HG03045 (cell line): ENCODE results near the gene CD200R1L.

ENCODE experiments used
- ATAC-seq: cut with Tn5 transposase; IDR thresholded peaks from one replicate; pipeline ENCODE4 v1.9.1; 2021; ENCODE audit warnings: mild to moderate bottlenecking, moderate library complexity; ENCODE audit not compliant: unreplicated experiment

The CD200R1L gene

DNA sequence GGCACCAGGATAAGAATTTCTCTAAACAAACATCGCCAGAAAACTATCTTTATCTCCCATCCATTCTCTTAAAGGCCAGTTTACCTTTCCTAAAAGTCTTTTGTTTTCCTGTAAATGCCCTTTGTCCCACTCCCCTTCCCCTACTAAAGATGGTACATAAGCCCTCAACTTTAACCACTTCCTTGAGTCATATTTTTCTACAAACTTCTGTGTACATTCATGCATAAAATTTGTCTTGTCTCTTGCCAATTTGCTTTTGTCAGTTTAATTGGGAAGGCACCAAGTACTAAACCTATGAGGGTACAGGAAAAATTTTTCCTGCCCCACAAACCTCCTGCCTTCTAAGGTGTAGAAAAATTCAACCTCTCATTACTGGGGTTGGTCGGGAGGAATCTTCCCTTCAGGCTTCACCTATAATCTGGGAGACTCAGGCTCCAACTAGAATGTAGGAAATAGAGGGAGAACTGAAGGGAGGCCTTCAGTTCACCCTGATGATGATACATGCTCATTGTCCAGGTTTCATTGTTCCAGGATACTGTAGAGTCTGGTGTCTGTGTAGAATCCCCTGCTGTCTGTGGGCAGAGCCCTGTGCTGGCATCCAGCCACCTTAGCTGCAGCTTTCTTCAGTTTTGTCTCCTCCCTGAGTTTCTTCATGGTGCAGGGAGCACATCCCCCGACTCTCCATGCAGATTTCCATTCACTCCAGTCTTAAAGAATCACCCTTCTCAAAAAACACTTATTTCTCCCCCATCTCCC is 53.2 kb downstream of the CD200R1L start:
- ATAC-seq: no peak

DNA sequence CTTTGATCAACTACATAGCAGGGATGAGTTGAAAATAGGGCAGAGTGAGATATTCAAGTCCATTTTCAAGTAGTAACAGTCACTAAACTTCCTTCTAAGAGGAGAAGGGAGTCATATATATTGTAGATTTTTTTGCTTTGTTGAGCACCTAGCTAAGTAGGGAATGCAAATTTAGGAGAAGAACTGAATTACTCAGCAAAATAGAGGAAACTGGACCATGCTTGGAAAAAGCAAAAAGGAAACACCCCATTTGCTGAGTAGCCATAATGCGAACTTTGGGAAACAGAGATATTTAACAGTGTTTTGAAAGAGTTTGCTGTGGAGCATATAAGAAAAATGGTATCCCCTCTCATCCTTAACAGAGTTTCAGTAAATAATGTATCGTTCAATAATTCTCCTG is 54.9 kb downstream of the CD200R1L start:
- ATAC-seq: no peak

DNA sequence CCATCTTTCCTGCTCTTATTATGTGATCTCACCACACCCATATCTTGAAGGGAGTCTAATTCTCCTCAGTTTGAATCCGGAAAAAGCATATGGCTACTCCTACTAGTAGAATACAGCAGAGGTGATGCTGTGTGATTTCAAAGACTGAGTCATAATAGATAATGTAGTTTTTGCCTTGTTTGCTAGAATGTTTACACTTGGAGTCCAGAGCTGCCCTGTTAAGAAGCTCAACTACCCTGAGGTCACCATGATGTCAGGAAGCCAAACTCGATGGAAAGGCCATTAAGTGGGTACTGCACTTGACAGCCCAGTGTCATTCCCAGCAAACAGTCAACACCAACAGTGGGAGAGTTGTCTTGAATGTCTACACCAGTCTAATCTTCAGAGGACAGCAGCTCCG is 56.9 kb downstream of the CD200R1L start:
- ATAC-seq: no peak

DNA sequence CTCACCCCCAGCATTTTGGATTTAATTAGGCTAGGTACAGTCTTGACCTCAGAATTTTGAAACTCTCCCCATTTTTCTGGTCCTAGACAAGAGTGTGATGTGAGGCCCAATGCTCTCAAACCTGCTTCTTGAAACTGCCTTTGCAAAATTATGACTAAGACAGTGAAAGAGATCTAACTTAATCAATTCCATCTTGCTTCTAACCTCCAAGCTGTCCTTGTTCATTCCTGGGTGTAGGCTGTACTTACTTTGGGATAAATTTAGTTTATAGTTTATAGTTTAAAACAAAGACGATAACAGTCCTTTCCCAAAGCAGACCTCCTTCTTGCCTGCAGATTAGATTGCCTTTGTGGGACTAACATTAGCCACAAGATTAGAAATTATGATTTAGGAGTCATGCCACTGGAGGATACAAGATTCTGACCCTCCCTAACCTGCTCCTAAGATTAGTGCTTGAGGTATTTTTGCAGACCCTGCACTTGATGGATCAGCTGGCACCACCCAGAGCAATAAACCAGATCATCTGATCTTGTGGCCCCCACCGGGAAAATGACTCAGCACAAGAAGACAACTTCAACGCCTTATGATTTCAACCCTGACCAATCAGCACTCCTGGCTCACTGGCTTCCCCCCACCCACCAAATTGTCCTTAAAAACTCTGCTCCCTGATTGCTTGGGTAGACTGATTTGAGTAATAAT is 59.6 kb downstream of the CD200R1L start:
- ATAC-seq: no peak

DNA sequence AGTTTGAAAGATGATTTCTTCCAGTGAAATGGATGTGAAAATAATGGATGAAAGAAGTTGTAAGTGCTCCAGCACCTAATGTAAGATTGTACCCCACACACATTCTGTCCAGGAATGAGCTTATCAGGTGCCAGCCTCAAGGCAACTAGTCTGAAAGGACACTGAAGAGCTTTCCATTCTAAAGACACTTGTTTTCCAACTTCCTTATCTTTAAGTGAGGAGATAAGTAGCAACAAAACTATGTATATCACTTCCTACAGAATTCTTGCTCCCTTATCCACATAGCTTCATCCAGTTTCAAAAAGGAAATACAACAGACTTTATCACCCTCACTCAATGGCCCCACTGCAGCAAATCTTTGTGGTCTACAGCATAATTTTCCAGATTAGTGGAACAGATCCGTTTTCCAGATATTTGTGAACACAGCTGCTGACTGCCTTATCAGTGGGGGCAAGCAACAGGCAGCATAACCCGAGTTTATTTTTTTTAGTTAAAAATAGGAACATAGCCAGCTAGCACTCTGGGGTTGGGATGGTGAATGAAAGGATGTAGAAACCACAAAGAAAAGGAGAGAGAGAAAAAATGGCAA is 60.6 kb downstream of the CD200R1L start:
- no peak for ATAC-seq

DNA sequence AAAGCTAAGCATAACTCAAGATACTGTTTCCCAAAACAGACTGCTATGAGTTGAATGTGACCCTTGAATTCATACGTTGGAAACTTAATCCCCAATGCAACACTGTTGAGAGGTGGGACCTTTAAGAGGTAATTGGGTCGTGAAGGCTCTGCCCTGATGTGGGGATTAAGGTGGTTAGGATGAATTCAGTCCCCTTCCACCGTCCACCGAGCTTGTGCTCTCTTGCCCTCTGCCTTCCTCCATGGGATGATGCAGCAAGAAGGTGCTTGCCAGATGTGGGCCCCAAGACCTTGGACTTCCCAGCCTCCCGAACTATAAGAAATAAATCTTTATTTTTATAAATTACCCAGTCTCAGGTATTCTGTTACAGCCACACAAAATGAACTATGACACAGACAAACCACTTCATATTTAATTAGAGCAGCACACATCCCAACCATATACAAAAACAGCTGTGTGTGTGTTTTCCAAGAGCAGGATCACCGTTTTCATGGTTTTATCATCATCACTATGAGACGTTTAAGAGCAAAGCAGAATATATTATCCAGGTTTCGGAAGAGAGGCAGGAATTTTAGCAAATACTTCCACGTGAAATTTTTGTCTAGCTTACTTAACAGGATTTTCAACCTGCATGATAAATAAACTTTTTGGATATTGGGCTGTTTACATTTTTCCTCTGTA is 61.2 kb downstream of the CD200R1L start:
- ATAC-seq: no peak

DNA sequence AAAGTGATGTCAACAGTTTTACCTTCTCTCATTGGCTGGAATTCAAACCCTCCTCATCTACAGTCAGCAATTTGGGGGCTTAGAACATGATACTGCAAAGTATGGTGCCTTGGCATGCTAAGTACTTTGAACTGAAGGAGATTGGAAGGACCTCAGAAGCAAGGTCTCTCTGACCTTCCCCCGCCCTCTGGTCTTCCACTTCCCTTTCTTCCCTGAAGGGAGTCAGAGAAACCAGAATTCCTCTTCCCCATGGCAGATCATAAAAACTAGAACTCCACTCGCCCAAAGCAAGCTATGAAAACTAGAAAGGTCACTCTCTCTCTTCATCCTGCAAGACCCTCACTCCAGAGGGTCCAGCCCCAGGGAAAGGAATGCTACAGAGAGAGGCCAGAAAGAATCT is 64.2 kb downstream of the CD200R1L start:
- no peak for ATAC-seq

DNA sequence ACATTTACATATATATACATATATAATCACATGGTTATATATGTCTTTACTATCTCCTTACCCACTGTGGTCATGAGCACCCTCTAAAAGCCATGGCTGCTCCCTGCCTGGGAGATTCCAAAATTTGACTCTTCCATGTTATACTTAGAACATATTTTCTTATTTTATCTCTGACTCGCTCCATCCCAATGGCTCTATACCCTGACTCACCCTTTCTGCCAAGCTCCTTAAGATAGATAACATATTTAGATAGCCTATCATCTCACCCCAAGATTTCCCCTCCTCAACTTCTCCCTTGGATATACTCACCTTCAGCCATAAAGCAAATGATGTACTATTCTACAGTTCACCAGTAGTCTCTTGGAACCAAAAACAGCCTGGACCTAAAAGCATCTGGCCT is 65.1 kb downstream of the CD200R1L start:
- no peak for ATAC-seq

DNA sequence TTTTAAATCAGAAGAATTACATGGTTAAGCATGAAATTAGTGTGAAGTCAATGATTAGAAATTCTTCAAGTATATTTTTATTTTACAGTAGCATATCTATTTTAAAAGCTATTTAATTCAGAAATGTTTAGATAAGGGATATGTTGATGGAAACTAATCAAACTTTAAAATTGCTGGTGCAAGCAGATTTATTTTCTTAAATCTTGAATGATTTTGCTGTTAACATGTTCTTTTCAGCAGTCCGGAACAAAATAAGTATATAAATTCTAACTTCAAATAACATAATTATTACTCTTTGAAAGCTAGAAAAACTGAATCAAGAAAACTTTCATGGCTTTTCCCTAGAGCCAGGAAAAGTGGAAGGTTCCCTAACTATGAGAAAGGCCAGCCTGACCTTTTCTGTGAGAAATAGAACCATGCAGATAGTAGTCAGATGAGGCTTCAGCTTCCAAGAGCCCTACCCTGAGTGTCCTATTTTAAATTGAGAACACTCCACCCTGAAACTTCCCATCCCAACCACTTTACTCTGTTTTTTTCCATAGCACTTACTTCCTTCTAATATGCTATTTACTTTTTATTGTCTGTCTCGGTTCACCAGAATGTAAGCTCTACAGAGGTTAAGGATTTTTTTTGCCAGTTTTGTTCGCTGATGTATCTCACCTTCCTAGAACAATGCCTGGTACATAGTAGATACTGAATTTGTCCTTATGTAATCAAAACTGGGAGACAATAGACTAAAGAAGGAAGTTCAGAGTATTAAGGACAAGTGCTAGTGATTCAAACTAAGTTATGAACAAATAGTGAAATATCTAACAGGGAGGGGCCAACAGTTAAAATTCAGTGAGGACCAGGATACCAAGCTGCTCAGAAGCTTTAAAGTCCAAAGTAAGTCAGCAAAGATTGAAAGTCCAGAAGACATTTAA is 66.8 kb downstream of the CD200R1L start:
- ATAC-seq: no peak

DNA sequence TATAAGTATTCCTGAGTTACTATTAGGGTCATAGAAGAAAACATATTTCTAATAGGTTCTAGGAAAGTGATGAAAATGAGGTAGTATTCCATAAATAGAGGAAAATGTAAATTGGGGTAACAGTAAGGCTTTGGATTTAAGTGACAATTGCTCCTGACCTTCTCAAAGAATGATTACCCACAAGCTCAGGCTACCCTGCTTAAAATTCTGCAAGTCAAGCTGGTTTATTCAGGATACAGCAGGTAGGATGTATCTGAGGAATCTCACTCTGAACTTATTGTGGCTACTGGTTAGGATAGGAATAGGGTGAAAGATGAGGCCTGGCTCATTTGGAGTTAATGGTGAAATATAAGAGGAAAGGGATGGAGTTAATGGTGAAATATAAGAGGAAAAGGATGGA is 67.7 kb downstream of the CD200R1L start:
- no peak for ATAC-seq

DNA sequence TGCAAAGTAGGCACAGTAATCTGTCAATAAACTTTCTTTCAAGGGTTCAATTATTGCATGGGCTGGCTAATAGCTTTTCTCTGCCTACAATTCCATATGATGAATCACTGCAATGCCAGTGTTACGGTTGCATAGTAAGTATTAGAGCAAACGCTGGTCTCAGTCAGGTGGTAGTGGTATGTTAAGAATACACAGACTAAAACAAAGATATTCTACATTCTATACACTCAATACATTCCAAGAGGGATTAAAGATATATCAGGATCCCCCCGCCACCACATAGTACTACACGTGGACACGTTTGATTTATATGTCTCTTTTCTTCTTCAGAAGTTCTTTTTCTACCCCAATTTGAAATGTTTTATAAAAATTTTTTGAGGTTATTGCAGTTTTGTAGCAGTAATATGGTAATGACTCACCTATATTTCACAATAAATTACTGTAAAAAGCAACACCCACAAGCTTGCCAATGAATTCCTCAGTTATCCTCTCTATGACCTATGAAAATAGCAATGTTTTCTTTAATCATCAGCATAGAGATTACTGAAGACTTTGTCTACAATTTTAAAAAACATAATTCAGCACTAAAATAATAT is 68.2 kb downstream of the CD200R1L start:
- no peak for ATAC-seq

DNA sequence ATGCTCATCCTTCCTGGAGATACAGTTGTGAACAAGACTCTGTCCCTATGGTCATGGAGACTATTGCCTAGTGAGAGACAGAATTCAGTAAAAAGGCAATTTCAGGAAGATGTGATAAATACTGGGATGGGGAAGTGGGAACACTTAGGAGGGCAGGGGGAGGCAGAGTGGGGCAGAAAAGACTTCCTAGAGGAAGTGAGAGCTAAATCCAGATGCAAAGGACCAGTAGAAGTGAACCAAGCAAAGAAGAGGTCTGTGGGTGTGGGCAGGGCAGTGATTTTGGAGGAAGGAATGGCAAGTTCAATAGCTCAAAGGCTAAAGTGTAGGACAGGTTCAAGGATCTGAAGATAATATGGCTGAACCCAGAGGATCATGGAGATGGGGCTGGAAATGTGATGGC is 68.9 kb downstream of the CD200R1L start:
- ATAC-seq: no peak

DNA sequence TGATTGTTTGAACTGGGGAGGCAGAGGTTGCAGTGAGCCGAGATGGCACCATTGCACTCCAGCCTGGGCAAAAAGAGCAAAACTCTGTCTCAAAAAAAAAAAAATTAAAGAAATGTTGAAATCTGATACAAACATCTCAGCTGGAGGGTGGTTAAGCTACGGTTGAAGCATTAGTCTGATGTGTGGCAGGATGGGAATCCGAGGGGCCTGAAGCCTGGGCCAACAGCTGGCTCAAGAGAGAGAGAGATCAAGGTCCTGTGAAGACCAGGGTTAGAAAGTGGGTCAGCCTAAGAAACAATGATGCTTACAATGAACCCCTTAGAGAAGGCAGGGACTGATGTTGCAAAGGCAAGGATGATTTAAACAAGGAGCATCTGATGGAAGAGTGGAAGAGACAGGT is 69.8 kb downstream of the CD200R1L start:
- no peak for ATAC-seq

DNA sequence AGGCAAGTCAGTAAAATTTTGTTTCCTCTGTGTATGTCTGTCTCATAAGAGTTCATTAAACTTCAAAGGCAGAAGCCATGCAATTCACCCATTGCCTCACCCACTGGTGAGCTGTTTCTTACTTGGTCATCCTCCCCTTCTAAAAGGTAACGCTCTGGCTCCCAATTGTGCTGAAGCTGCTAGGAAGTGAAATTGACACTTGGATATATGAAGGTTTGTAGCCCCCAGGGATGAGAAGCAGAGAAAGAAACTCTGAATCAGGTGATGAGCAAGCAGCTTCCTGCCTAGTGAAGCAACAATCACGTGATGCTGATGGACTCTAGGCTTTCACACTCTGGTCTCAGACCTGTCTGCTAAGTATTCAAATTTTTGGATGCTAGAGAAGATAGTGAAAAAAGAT is 70.7 kb downstream of the CD200R1L start:
- no peak for ATAC-seq

DNA sequence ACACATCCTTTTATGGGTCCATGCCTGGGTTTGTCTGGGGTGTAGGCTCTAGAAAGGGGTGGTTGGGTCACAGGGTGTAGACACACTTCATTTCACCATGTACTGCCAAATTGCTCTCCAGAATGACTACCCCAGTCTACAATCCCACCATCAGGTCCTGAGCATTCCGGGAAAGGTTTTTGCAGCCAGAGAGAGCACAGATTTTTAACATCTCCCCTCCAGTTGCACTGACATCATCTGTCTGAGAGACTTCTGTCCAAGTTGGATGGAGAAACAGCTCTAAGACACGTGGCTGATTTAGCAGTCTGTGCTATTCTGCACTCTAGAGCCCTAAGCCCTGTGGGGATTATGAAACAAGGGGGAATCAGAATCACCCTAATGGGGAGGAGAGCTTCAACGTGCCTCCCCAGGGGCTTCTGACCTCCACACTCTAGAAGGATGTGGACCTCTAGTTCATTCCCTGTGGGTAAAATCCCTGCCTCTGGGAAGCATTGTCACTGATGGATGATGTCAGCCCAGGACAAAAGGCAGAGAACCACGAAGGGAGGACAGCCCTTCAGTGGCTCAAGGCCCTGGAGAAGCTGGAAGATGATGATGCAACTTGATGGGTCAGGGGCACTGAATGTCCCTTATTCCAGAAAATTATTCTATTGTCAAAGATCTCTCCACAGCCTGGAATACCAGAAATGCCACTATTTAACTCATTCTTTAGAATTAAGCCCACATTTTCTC is 71.5 kb downstream of the CD200R1L start:
- no peak for ATAC-seq

DNA sequence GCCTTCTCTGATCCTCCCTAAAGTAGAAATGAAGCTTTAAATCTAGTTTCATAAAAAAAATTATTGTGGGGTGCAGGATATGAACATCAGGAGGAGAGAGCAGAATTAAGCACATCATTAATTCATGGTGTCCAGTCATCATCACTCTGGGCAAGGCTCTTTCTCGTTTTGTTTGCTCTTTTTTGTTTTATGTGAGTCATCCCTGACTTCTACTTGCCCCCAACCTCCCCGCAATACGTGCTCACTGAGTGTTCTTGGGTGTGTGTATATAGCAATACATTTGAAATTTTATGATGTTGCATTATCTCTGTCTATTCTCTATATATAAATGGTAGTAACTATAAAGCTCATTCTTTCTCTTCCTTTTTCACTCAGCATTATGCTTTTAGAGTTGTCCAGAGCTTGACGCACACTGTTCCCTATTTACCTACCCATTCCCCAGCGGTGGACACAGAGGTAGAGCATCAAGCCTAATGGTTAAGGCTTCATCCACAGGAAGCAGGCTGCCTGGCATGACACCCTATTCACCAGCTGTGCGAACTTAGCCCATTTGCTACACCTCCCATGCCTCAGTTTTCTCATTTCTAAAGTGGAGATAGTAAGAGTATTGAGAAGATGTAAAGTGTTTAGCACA is 72.3 kb downstream of the CD200R1L start:
- ATAC-seq: no peak

DNA sequence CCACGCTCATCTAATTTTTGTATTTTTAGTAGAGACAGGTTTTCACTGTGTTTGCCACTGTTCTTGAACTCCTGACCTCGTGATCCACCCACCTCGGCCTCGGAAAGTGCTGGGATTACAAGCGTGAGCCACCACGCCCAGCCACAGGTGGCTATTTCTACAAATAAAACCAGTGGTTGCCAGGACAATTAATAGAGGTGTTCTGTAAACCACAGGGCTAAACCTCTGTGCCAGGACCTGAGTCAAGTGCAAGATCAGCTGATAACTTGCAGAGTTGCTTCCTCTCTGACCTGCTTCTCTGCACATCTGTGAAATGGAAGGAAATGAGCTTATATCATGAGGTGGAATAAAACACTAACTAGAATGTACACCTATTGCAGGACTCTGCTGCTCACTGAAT is 72.8 kb downstream of the CD200R1L start:
- ATAC-seq: no peak

DNA sequence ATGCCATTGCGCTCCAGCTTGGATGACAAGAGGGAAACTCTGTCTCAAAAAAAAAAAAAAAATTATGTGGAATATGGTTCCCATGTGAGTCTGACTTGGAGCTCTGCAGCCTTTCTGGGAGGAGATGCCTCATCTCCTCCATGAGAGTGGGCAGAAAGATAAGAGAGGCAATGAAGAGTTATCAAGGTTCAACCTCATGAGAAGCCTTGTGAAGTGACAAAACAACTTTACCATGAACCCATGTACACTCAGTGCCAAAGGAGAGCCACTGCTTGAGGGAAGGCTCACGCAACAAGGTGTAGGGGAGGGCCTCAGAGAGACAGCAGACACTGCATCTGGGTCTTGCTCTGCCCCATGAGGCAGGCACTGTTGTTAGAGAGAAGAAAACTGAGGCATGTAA is 75.7 kb downstream of the CD200R1L start:
- no peak for ATAC-seq

DNA sequence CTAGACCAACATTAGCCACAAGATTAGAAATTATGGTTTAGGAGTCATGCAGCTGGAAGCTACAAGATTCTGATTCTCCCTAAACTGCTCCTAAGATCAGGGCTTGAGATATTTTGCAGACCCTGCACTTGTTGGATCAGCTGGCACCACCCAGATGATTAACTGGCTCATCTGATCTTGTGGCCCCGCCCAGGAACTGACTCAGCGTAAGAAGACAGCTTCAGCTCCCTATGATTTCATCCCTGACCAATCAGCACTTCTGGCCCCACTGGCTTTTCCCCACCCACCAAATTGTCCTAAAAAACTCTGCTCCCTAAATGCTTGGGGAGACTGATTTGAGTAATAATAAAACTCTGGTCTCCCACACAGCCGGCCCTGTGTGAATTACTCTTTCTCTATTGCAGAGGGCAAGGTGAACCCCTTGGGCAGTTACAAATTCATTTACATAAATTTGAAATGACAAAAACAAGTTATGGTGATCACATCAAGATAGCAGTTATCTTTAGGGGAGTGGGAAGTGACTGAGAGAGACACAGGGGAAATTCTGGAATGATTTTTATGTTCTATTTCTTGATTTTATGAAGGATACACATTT is 76.5 kb downstream of the CD200R1L start:
- ATAC-seq: no peak
